Occipital lobe (tissue), 2 donors: ENCODE data around the gene MPP1. TPM values are rescaled to one million over a fixed set of nuclear protein-coding genes. Genes with fewer than 3 reads are reported as not detected.
"Not testable (repeated sequence)": the region's sequence is repeated elsewhere in the genome, so short reads cannot be mapped to it uniquely, and the experiment has no call there.

Source experiments
- DNase-seq: peaks from one replicate; lab custom pipeline; 2025; lab: John Stamatoyannopoulos, UW
- total RNA-seq: library from RNA; depleted of rRNA; stranded (reverse); fragments of >200 nt; gene quantifications from one replicate; pipeline ENCODE4 v1.2.3, GENCODE V29; 2014

MPP1 gene
- 15.1 TPM for total RNA-seq

DNA sequence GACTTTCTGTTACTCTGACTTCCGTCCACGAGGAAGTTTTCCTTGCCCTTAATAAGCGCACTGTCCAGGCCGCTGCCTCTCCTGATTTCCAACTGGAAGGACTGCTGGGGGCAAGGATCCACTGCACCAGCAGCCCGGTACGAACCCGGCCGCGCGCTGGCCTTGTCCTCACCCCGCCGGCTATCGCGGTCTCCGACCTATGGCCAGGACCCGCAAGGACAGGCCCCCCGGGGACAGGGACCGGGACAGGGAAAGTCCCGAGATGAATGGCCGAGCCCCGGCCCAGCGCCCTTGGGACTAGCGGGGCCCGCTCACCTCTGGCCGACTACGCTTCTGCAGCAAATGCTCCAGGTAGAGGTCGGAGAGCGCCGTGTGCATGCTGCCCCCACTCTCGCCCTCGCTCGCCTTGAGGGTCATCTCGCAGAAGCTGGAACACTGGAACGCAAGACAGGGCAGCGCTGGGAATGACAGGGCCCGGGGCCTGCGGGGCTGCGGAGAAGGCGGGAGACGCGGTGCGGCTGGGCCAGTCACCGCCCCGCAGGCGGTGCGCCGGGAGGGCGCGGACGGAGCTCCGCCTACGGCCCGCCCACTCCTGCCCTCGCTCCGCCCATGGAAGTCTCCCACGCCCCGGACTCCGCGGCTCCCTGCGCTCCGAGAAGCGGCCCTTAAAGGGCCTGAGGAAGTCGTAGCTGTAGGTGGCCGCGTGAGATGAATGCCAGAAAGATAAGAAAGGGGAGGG lies at the start of gene MPP1:
TSS of gene MPP1 (minus strand) at position 529 of the 739 bp plus-strand sequence. CDS start at position 417, 112 bp downstream.
- DNase-seq, result peak; percentile 59

DNA sequence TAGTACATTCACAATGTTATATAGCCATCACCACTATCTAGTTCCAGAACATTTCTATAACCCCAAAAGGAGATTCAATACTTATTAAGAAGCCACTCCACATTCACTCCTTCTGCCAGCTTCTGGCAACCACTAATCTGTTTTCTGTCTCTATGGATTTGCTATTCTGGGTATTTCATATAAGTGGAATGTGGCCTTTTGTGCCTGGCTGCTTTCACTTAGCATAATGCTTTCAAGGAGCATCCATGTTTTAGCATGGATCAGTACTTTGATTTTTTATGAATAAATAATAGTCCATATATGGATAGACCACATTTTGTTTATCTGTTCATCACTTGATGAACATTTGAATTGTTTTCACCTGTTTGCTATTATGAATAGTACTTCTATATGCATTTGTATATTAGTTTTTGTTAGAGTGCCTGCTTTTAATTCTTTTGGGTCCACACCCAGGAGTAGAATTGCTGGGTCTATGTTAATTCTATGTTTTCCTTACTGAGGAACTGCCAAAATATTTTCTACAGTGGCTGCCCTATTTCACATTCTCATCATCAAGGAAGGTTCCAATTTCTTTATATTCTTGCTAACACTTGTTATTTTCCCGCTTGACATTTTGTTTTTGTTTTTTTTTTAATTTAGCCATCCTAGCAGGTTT lies 45.8 kb upstream of the MPP1 start:
- DNase-seq, result no peak

DNA sequence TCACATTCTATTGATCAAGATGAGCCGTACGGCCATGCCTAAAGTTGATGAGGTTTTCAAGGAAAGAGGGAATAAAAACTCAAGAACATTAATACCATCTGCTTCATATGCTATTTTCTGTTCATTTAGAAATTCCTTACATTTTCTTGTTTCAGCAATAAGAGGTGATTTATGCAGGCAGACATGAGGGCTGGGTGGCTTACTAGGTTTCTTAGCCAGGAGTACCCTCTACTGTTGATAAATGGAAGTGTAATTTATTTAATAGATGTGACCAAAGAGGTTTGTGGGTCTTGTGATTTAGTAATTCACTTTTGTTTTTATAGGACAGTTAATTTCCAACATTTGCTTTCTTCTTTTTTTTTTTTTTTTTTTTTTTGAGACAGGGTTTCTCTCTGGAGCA lies 35.6 kb upstream of the MPP1 start:
- no peak for DNase-seq

DNA sequence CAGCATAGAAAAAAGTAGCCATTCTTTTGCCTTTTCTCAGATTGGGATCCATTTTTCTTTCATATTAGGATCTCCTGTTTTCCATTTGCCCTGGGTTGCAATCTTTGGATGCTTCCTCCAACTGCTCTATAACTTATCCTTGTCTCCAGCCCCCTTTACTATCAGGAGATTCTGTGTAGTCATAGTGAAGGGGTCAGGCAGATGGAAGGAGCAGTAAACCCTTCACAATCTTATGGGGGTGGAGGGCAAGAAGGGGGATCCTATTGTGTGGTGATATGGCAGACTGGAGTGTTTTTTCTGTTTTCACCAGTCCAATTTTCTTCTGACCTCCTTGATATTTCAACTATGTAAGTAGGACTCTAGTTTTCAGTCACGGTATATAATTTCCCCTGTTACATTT lies 30.9 kb upstream of the MPP1 start:
- no peak for DNase-seq

DNA sequence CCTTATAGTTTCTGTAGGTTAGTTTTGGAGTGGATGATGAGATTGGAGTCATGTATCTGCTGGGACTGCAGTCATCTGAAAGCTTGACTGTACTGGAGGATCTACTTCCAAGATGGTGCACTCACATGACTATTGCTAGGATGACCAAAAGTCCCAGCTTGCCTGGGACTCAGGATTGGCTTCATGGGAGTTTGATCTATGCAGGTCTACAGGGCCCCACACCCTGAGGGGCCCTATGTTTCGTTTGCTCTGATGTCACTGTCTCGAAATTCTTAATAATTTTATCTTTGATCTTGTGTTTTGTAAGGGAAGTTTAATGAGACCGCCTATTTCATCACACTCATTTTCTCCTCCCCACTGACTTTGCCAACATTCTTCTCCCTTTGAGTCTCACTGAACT lies 29.3 kb upstream of the MPP1 start, which contains the start of gene SMIM9:
TSS of gene SMIM9 (minus strand) at position 101 of the 400 bp plus-strand sequence. CDS start 3,806 bp downstream, outside the sequence.
- no peak for DNase-seq

DNA sequence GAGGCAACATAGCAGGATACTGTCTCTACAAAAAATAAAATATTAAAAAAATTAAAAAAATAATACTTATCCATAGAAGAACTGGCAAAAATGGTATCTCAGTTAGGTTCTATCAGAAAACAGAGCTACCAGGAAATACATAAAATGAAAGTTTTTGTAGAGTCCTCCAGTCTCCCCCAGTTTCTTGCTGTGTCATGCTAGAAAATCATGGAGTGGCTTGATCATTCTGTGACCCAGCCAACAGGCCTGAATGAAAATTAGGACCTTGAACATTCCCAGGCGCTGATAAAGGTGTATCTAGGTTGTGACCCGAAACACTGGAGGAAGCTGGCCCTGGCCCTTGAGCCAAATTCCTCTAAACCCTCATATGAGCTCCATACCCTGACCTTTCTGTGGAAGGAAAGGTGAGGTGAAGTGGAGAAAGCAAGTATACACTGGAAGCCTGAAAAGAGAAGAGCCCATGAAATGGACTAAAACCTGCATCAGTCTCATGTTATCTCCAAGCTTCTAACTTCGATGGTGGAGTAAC lies 28.5 kb upstream of the MPP1 start:
- no peak for DNase-seq

DNA sequence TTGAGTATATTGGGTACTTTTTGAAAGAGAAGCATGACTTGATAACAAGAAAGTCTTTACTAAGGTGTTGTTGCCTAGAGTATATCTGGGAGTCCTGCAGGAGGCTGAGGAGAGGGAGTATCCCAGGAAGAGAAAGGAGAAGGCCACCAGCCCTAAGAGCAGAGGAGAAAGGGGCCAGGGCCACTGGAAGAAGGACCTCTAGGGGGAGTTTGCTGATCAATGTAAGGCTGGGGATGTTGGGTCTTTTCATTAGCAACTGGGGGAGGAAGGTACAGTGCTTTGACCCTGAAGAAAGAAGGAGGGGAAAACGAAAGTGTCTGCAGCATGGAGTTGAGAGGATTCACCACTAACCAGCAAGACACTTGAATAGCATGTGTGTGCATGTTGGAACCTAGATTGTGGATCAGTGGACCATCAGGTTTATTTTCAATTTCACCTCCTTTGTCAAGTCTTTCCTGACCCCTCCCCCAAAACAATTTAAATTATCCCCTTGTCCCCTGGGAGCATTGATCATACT lies 24.7 kb upstream of the MPP1 start:
- no peak for DNase-seq

DNA sequence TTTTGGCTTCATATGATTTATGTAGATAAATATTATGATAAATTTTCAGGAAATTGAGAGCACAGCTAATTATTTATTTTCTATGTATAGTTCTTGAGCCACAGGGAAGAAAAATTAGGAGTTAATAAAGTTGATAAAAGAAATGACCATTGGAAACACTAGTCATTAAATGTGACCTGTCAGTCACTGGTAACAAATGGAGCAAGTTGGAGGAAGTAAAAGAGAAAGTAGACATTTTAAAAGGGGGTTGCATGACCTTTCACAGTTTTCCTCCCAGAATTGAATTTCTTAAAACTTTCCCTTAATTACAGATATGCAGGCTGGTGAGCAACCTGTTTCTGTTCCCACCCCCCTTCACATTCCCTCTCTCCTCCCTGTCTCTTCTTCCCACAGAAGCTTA lies 23.8 kb upstream of the MPP1 start:
- no peak for DNase-seq

DNA sequence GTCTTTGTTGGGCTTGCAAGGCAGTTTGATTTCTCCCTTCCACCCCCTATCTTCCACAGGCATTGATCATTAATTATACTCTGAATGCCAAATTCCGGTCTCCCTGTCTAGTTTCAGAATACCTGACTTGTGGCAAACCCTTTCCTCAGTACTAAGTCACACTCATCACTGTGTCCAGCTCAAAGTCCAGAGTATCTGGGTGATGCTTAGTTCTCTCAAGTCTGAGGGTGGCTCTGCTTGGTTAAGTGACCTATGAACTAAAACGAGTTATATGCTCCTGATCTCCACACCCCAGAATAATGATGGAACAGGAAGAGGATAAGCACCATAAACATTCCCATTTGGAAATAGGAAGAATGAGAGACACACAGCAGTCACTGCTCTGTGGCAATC lies 22.7 kb upstream of the MPP1 start:
- no peak for DNase-seq

DNA sequence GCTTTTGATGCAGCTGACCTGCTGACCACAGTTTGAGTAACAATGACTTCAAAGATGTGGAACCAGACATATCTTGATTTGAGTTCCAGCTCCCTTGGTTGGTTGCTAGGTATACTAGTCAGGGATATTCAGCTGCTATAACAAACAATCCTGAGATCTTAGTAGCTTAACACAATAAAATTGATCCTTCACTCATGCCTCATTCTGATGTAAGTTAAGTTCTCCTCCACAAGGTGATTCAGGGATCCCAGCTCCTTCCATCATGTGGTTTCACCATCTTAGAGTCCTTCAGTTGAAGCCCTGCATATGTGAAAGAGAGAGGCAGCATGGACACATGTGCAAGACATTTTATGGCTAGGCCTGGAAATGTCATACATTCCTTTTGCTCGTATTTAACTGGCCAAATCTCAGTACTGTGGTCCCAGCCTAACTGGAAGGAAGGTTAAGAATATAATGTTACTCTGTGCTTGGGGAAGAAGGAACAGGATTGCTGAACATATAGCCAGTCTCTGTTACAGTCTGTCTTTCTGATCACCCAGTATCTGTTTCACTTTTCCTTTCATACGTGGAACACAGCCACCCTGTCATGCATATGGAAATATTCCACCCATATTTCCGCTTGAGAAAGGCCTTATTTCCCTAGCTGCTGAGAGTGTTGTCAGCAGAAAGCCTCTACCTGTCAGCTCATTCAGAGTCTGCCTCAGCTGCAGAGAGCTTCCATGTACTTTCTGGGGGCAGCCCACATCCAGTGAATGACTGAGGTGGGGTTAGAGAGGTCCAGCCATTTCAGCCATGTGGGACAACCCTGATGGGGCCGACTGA lies 22.1 kb upstream of the MPP1 start:
- DNase-seq, result no peak

DNA sequence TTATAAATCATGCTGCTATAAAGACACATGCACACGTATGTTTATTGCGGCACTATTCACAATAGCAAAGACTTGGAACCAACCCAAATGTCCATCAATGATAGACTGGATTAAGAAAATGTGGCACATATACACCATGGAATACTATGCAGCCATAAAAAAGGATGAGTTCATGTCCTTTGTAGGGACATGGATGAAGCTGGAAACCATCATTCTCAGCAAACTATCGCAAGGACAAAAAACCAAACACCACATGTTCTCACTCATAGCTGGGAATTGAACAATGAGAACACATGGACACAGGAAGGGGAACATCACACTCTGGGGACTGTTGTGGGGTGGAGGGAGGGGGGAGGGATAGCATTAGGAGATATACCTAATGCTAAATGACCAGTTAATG lies 20.3 kb upstream of the MPP1 start:
- DNase-seq, result not testable (repeated sequence)

DNA sequence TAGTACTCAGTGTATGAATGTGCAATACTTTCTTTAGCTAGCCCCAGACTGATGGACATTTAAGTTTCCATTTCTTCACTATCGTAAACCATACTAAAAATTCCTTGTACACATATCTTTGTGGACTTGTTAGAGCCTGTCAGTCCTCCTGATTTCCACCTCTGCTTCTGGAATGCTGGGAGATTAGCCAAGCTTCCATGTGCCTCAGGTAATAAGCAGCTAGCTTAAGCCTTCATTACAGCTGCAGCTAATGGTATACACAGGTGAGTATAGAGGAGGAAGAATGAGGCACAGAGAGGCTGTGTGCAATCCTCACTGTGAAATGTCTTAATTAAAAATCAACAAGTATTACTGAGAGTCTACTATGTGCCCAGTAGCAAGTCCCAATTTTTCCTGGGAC lies 19.4 kb upstream of the MPP1 start:
- no peak for DNase-seq

DNA sequence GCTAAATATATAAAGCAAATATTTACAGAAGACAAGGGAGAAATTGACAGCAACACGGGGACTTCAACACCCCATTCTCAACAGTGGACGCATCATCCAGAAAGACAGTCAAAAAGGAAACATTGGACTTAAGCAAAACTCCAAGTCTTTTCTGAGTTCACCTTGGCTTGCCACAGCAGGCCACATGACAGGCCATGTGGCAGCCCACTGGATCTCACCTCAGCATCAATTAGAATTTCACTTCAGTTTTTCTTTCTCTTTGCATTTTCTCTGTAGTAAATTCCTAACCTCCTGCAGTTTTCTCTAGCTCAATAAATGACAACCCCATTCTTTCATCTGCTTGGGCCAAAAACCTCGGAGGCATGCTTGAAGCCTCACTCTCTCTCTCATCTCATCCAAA lies 16.7 kb upstream of the MPP1 start:
- no peak for DNase-seq

DNA sequence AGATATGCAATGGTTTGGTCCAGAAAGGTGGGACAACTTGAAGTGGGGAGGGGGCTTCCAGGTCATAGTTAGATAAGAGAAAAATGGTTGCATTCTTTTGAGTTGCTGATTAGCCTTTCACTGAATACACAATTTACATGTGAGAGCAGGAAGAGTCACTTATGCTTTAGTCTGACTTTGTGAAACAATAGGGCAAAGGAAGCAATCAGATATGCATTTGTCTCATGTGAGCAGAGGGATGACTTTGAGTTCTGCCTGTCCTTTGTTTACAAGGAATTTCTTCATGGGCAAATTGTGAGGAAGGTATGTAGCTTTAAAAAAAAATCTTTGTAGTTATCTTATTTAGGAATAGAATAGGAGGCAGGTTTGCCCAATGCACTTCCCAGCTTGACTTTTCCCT lies 16.2 kb upstream of the MPP1 start:
- DNase-seq, result no peak

DNA sequence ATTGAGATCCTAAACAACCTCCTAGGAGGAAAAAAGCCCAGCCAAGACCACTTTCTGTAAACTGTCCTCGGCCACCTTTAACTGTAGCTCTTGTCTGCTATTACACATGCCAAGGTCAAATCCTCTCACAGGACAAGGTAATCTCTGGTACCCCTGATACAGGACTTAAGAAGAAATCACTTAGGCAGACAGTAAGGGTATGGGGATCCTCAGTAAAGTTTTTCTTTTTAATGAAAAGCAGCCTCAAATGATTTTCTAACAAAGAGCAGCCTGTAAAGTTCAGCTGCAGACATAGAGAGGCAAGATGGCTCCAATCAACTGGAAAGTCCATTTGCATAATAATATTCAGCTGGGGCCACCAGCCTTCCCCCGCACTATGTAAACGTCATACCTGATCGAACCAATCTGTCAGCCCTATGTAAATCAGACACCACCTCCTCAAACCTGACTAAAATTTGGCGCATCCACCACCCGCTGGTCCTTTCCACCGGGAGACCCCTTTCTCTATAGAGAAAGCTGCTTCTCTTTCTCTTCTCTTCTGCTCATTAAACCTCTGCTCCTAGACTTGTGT lies 14.6 kb upstream of the MPP1 start:
- DNase-seq, result no peak

DNA sequence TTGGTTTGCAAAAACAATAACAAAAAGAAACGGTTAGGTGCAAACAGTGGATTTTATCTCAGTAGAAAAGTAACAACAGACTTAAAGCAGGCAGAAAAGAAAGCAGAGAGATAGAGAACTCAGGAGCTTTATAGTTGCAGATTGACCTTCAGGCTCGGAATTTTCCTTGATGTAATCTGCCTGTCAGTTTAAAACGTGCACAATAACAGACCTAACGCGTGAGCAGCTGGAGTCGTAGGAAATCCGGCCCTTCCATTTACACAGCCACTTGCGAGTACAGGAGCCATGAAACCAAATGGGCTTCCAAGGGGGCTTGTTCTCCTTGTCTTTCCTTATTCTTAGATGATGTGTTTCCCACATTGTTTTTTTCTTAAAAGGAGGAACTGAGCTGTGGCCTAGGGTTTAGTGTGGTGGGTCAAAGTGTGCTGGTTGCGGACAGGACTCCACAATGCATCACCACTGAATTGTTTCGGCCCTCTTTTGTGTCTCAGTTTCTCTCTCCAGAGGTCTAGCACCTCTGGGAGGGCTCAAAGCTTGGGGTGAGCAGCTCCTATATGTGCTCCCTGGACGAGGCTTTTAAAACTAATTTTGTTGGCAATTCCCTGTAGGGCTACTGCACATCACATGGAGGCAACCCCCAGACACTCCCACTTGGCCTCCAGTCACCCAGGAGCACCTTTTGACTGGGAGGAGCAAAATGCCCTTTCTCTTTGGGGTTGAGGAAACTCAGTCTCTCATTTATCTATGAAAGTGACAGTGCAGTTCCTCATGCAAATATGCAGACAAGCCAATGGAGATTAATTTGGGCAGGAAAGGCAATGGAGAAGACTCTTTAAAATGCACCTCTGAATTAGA lies 13.9 kb upstream of the MPP1 start:
- no peak for DNase-seq

DNA sequence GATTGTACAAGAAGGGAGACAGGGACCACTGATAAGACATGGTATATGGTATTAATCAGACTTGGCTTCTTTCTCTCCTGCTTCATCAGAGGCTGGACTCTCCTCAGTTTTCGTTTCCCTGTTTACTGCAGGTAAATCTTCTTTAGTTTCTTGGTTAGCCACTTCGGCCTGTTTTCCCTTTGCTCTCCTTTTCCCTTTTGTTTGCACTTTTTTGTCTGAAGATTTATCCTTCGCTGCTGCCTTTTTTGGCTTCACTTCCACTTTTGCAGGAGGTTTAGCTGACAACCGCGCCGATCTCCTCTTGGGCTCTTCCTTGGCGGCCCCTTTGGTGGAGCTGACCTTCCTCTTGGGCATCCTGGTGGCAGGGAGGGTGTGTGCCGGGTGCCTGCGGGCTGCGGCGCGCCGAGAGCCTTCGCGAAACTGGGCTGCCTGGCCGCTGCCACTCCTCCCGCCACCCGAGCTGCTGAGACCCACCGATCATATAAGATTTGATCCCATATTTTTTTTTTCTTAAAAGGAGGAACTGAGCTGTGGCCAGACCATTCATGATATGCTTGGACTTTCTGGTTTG lies 11.8 kb upstream of the MPP1 start:
- not testable (repeated sequence) for DNase-seq

DNA sequence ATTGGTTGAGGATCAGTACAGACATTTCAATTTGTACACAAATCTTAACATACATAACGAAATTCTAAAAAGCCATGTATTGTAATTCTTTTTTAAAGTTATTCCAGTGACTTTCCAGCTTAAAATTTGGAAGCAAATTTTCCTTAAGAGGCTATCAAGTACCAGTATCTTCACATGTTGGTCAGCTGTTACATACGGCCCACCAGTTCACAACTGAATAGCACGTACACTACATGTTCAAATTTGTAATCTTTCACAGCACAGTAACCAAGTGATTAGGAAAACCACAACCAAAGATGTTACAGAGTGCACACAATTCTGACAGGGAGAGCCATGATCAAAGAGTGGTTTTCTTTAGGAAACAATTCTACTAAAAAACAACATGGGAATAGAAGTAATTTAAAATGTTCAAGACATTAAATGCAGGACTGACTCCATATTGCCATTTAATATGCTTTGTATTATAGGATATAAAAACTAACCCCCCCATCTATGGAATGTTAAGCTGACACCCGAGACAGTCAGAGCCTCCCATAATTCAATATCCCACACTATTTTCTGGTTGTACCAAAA lies 11.1 kb upstream of the MPP1 start:
- DNase-seq, result not testable (repeated sequence)

DNA sequence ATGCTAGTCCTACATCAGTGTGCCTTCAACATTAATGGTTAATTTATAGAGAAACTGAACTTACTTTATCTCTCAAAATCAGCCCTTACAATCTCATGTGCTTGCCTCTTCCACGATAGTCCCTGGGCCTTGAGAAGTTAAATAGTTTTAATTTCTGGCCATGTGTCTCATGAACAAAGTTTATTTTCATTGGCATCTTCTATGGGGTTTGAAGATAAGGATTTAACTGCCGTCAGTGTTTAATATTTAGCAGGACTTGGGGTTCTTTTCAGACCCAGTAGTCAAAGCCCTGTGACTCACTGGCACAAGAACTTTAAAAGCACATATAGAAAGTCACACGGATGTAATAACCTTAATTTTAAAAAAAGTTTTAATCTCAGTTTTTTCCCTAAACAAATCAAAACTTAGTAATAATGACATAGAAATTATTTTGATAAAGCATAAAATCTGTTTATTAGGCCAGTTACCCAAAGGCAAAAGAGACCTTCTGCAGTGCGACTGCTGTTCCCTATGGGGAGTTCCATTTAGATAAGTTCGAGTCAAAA lies 10.1 kb upstream of the MPP1 start:
- DNase-seq, result no peak
